Stimulated activated CD8-positive, alpha-beta memory T cell treated with anti-CD3 and anti-CD28 coated beads, Interleukin-15, amount 100 ng/mL, for 48 hours (primary cell): ENCODE measurements around the gene ZBED5.
A peak's percentile ranks its signal among the peaks of the same experiment; 100 is the strongest.

ENCODE experiments used
- DNase-seq, 2 donors: peaks; one replicate each; pipeline ENCODE4 v3.0.0-alpha.2; 2020; ENCODE audit warnings: low read depth in 2 of 2

Gene ZBED5

GRCh38 chr11:10878408-10879214 is 20.8 kb upstream of the ZBED5 start:
- DNase-seq: no peak

- no peak for DNase-seq
Measured at GRCh38 chr11:10876158-10876557, 18.3 kb upstream of the ZBED5 start.

GRCh38 chr11:10875430-10876021 is 17.7 kb upstream of the ZBED5 start:
- DNase-seq: no peak

GRCh38 chr11:10872097-10872496 is 14.2 kb upstream of the ZBED5 start:
- DNase-seq: no peak

- no peak for DNase-seq
Measured at GRCh38 chr11:10868352-10868751, 10.5 kb upstream of the ZBED5 start.

- no peak for DNase-seq
Measured at GRCh38 chr11:10866893-10867331, 9.1 kb upstream of the ZBED5 start.

GRCh38 chr11:10865837-10866270 is 8.0 kb upstream of the ZBED5 start:
- DNase-seq: no peak

- no peak for DNase-seq
Measured at GRCh38 chr11:10864688-10865087, 6.8 kb upstream of the ZBED5 start.

GRCh38 chr11:10862446-10862845 is 4.6 kb upstream of the ZBED5 start:
- DNase-seq: no peak

GRCh38 chr11:10861799-10862198 is 3.9 kb upstream of the ZBED5 start:
- DNase-seq: no peak

- no peak for DNase-seq
Measured at GRCh38 chr11:10861047-10861446, 3.2 kb upstream of the ZBED5 start.

- DNase-seq: peak; percentile 15 to 19
Measured at GRCh38 chr11:10858439-10859325, 829 bp upstream of the ZBED5 start.

GRCh38 chr11:10857459-10857708 is 469 bp downstream of the ZBED5 start:
- DNase-seq: no peak

GRCh38 chr11:10856689-10857458 is 979 bp downstream of the ZBED5 start:
- DNase-seq: no peak

- no peak for DNase-seq
Measured at GRCh38 chr11:10855295-10855694, 2.6 kb downstream of the ZBED5 start.

- no peak for DNase-seq
Measured at GRCh38 chr11:10847960-10848860, 9.6 kb downstream of the ZBED5 start.

GRCh38 chr11:10846660-10847059 is 11.2 kb downstream of the ZBED5 start:
- DNase-seq: no peak

- DNase-seq: no peak
Measured at GRCh38 chr11:10845589-10845988, 12.3 kb downstream of the ZBED5 start.

GRCh38 chr11:10844796-10845195 is 13.1 kb downstream of the ZBED5 start:
- no peak for DNase-seq

GRCh38 chr11:10844356-10844755 is 13.5 kb downstream of the ZBED5 start:
- DNase-seq: no peak

- DNase-seq: no peak
Measured at GRCh38 chr11:10838881-10839280, 19.0 kb downstream of the ZBED5 start.
